Esophagus muscularis mucosa (tissue), 4 donors: Measurements from ENCODE around the gene DOK5. TPM values are rescaled to one million over a fixed set of nuclear protein-coding genes. Genes with fewer than 3 reads are reported as not detected.

Experiments
- DNase-seq: peaks from one replicate; pipeline ENCODE4 v3.0.0-alpha.2; 2017; ENCODE audit errors: extremely low spot score
- H3K27ac ChIP-seq, 4 donors: fragments of 200-600 bp; sonication (generic); replicated peaks in 1 of 4; 1 replicate in 3 of 4; 2 replicates in 1 of 4; pipeline ENCODE4 v1.5.1; 2016 to 2019; ENCODE audit warnings: mild to moderate bottlenecking in 1 of 4
- H3K27me3 ChIP-seq, 4 donors: fragments of 200-600 bp; sonication (generic); one replicate each; pipeline versions ENCODE4 v1.5.1 to v1.6.0; 2016 to 2019
- H3K36me3 ChIP-seq, 4 donors: fragments of 200-600 bp; sonication (generic); one replicate each; pipeline ENCODE4 v1.5.1; 2016 to 2019
- H3K4me1 ChIP-seq, 4 donors: fragments of 200-600 bp; sonication (generic); one replicate each; pipeline ENCODE4 v1.5.1; 2016 to 2019
- H3K4me3 ChIP-seq, 4 donors: fragments of 200-600 bp; sonication (generic); 1 replicate in 2 of 4; 2 replicates in 2 of 4; pipeline ENCODE4 v1.5.1; 2016 to 2019; ENCODE audit warnings: mild to moderate bottlenecking in 4 of 4, moderate library complexity in 1 of 4
- H3K9me3 ChIP-seq, 4 donors: fragments of 200-600 bp; sonication (generic); 1 replicate in 3 of 4; 2 replicates in 1 of 4; pipeline ENCODE4 v1.5.1; 2016 to 2019
- CTCF ChIP-seq, 3 experiments: fragments of 200-600 bp in 2 of 3; fragments of 450-650 bp in 1 of 3; sonication (generic) in 2 of 3; IDR thresholded peaks; one replicate each; pipeline ENCODE4 v1.5.1; 2017 to 2019; ENCODE audit warnings: antibody characterized with exemption in 3 of 3, mild to moderate bottlenecking in 2 of 3, moderate library complexity in 1 of 3
- EP300 ChIP-seq: sonication (generic); formaldehyde crosslinking; IDR thresholded peaks from one replicate; pipeline ENCODE4 v1.6.1; 2017; ENCODE audit warnings: antibody characterized with exemption
- POLR2A ChIP-seq: fragments of 450-650 bp; IDR thresholded peaks from one replicate; pipeline ENCODE4 v1.6.1; 2017; ENCODE audit warnings: antibody characterized with exemption, moderate library complexity, mild to moderate bottlenecking, low read depth
- POLR2AphosphoS5 ChIP-seq, 2 donors: sonication (generic); formaldehyde crosslinking; IDR thresholded peaks; one replicate each; pipeline ENCODE4 v1.6.1; 2017; ENCODE audit warnings: antibody characterized with exemption in 2 of 2
- WGBS: methylation state at CpG from one replicate; pipeline ENCODE4 v1.1.5; 2018; 5-methylcytosine and 5-hydroxymethylcytosine counted together
- intact Hi-C: fragments of 100-400 bp; cut with DNase I; formaldehyde crosslinking; loops from one replicate; pipeline ENCODE4 v1.15.1; 2023
- total RNA-seq, 4 donors: library from RNA; depleted of rRNA; stranded (reverse); fragments of >200 nt; gene quantifications; one replicate each; pipeline versions ENCODE4 v1.1.0 to v1.2.1, GENCODE V29; 2016

Gene DOK5
- total RNA-seq, 4 donors from 2014 or later: 0.32 to 1.5 (median 0.79) TPM

GRCh38 chr20:54510541-54511129 is 35.2 kb downstream of the DOK5 start:
- 51% methylated on average over 7 of the region's 7 CpGs for WGBS

GRCh38 chr20:54512694-54513093 is 37.3 kb downstream of the DOK5 start:
- Histone ChIP-seq H3K4me3 (no peak overlapping the region), H3K4me1 (no peaks in the 10 kb centered on the region), H3K27ac (no peak overlapping the region), H3K9me3 (no peaks in the 10 kb centered on the region), H3K36me3 (no peaks in the 10 kb centered on the region), H3K27me3 (no peaks in the 10 kb centered on the region)
- intact Hi-C loops: no loop called here
- WGBS: 89% methylated on average over 3 of the region's 4 CpGs
- DNase-seq: no peak
- TF ChIP-seq CTCF (IDR thresholded peaks at IDR 0.05): no peak
- no peak for TF ChIP-seq POLR2A
- TF ChIP-seq EP300: no peak
- TF ChIP-seq POLR2AphosphoS5 (IDR thresholded peaks at IDR 0.05): no peak

More at GRCh38 chr20:54510541-54511129, 35.2 kb downstream of the DOK5 start:
- intact Hi-C loops: no loop called here
- no peaks in the 10 kb centered on the region for H3K9me3 ChIP-seq
- TF ChIP-seq CTCF (IDR thresholded peaks at IDR 0.05) (no peak), EP300 (no peak), POLR2AphosphoS5 (IDR thresholded peaks at IDR 0.05) (no peak), POLR2A (no peak)
- DNase-seq: no peak
- no peaks in the 10 kb centered on the region for H3K4me1 ChIP-seq
- no peak overlapping the region for H3K27ac ChIP-seq
- no peaks in the 10 kb centered on the region for H3K36me3 ChIP-seq
- no peaks in the 10 kb centered on the region for H3K27me3 ChIP-seq
- H3K4me3 ChIP-seq: no peak overlapping the region

- Histone ChIP-seq H3K27ac (no peak overlapping the region), H3K4me1 (no peaks in the 10 kb centered on the region), H3K4me3 (no peak overlapping the region), H3K36me3 (no peaks in the 10 kb centered on the region), H3K27me3 (no peaks in the 10 kb centered on the region), H3K9me3 (no peaks in the 10 kb centered on the region)
- 65% methylated on average over 3 of the region's 3 CpGs for WGBS
- DNase-seq: no peak
- TF ChIP-seq POLR2A (no peak), EP300 (no peak), POLR2AphosphoS5 (IDR thresholded peaks at IDR 0.05) (no peak), CTCF (IDR thresholded peaks at IDR 0.05) (no peak)
- intact Hi-C loops: no loop called here
Observed at GRCh38 chr20:54514028-54514607, 38.7 kb downstream of the DOK5 start.

GRCh38 chr20:54515793-54516628 is 40.6 kb downstream of the DOK5 start:
- 66% methylated on average over 6 of the region's 6 CpGs for WGBS
- no peaks in the 10 kb centered on the region for H3K9me3 ChIP-seq
- intact Hi-C loops: no loop called here

More at GRCh38 chr20:54515793-54516628, 40.6 kb downstream of the DOK5 start:
- TF ChIP-seq POLR2AphosphoS5 (IDR thresholded peaks at IDR 0.05) (no peak), CTCF (IDR thresholded peaks at IDR 0.05) (no peak), EP300 (no peak), POLR2A (no peak)
- H3K27me3 ChIP-seq: no peaks in the 10 kb centered on the region
- H3K27ac ChIP-seq: no peak overlapping the region
- DNase-seq: no peak
- H3K36me3 ChIP-seq: no peaks in the 10 kb centered on the region
- H3K4me1 ChIP-seq: no peaks in the 10 kb centered on the region
- no peak overlapping the region for H3K4me3 ChIP-seq
